NCI-H526 (cell line): Measurements from ENCODE around the gene TRAF3IP3.
A peak's percentile ranks its signal among the peaks of the same experiment; 100 is the strongest.

ENCODE experiments used
- DNase-seq, 2 experiments: peaks; one replicate each; lab custom pipeline; 2025; lab: John Stamatoyannopoulos, UW

TRAF3IP3 gene

GRCh38 chr1:209800984-209801834 is 45.4 kb downstream of the TRAF3IP3 start:
- DNase-seq = no peak

GRCh38 chr1:209802117-209802779 is 46.4 kb downstream of the TRAF3IP3 start:
- DNase-seq = peak; percentile 2 to 12

DNA sequence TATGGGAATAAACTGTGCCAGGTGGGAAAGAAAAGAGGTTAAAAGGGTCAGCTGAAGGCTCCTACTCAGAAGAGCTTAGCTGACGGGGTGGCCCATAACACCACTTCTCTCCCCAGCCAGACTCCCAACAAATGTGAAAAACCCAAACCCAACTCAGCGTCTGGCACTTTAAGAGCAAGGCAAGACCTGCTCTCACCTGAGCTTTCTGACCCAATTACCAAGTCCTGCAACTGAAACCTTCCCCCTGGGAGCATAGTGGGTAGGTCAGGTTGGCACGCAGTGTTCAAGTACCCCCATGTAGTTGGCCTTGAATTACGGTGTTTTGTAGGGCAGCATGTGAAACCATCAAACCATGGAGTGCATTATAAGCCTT is 46.9 kb downstream of the TRAF3IP3 start:
- no peak for DNase-seq

DNA sequence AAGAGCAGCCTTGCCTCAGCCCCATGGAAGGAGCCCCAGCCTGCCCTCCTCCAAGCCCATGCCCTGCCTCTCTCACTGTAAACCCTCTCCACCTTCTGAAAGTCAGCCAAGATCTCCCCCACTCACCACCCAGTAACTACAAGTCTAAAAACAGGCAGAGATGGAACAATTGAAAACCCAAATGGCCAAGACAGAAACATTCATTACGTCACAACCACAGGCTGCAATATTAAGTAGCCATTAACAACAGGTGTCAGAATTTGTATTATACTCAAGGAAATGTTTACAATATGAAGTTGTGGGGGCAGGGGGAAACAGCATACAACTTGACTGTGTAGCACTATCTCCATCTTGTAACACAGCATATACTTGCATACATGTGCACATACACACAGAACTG is 47.7 kb downstream of the TRAF3IP3 start:
- DNase-seq = no peak

DNA sequence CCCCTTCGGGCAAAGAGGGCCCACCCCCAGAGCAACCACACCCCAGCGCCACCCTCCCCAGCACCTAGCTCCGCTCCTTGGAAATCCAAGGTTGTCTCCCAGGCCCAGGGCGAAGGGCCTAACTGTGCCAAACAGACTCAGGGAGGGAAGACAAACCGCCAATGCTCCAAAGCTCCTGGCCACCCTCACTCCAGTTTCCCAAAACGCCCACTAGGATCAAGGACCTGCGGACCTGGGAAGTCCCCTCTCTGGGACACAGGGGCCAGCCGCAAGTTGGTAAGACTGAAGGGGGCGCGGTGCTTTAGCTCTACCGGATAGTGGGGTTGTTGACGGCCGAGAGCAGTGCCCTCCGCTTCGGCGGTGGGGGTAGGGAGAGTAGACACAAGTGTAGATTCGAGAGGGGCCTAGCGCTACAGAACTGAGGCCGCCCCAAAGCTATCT is 49.5 kb downstream of the TRAF3IP3 start:
- DNase-seq = peak in 1 of 2 experiments; percentile 33

DNA sequence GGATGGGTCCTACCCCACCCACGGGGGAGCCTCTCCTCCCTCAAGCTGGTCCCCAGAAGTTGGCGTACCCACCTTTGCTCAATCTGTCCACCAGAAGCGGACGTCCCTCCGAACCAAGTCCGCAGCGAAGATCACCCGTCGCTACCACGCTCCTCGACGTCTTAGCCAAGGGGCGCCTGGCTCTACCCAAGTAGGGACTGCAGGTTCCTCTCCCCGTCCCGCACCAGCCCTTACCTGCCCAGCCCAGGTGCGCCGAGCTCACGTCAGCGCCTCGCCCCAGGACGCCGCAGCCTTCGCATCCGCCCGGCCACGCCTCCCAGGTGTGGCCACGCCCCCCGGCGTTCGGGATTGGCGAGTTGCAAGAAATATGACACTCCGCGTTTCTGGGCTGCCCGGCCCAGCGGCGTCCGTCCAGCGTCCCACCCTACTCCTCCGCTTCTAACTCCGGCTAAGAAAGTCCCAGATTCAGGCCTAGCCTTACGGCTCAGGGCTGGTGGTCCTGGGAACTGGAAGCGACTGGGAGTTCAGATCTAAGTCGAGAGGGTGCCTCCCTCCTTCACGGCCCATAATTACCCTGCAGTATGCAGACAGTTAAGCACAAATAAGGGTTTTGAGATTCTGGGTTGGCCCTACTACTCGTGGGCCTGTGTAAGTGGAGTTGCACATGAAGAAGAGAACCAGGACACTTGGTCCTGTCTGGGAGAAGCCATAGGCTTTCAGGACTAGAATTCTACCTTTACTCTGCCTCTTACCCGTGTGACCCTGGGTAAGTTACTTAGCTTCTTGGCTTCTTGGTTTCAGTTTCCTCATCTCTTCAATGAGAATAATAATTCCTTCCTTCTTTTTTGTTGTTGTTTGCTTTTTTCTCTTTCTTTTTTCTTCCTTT is 50.3 kb downstream of the TRAF3IP3 start, which contains the start of gene IRF6:
Gene IRF6 (minus strand): TSS at position 268 of the 886 bp plus-strand sequence. CDS start 4,729 bp downstream, outside the sequence.
- peak; percentile 74 to 94 for DNase-seq

DNA sequence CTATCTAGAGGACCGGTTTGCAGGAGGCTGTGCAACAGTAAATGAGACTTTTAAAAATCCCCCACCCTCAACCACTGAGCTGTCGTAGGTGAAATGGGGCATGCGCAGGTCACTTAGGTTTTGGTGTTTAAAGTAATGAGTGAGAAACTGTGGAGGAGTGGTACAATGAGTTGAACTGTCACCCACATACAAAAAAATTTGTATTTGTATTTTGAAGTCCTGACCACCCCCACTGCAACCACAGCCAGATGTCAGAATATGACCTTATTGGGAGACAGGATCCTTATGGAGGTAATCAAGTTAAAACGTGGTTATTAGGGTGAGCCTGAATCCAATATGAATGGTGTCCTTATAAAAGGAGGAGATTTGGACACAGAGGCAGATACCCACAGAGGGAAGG is 51.7 kb downstream of the TRAF3IP3 start:
- DNase-seq = no peak

DNA sequence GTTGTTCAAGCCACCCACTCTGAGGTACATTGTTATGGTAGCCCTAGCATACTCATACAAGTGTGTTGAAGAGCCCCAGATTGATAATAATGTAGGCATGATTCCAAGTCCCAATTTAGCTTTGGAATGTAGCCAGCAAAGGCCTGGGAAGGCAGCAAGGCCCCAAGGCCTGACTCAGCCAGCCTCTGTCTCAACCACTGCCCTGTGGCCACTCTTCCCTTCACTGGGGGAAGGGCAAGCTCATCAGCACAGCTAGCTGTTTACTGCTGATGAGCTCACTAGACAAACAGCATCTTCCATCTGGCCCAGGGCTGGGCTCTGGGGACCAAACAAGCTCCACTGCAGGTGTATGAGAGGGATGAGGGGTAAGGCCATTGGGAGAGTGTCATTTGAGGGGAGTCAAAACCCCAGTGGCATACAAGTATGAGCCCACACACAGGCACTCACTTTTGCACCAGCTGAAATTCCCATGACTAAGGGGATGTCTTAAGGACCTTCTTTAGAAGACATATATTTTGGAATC is 52.3 kb downstream of the TRAF3IP3 start:
- DNase-seq = no peak

DNA sequence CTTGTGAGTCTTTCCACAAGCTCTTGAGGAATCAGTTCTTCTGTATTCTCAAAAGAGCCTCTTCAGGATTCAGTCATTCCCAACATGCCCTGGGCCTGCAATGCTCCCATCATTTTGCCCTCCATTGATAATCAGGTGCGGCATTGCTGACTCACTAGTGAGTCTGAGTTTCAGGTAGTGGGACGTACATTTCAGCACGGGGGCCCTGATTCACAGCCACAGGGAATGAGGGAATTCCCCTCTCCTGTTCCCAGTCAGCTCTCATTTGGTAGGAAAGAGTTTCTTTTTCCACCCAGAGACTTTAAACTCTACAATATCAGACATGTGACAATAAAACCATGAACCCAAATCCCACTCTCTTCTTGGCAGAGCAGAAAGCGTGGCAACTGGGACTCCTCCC is 53.8 kb downstream of the TRAF3IP3 start:
- DNase-seq = no peak

DNA sequence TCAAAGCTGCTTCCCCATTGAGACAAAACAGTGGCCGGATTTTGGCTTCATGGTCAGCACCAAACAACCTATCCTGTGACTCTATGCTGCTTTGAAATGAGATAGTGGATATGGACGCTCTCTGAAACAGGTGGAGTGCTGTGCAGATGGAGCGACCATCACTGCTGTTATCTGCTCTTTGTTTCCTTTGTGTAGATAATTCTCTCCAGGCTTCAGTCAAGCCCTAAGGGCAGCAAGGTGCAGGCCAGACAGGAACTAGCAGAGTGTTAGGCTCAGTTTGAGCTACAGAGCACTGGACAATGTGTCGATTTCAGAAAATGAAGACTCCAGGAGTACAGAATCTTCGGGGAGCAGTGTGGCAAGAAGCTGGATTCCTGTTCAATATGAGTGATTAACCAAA is 54.9 kb downstream of the TRAF3IP3 start:
- DNase-seq = no peak

DNA sequence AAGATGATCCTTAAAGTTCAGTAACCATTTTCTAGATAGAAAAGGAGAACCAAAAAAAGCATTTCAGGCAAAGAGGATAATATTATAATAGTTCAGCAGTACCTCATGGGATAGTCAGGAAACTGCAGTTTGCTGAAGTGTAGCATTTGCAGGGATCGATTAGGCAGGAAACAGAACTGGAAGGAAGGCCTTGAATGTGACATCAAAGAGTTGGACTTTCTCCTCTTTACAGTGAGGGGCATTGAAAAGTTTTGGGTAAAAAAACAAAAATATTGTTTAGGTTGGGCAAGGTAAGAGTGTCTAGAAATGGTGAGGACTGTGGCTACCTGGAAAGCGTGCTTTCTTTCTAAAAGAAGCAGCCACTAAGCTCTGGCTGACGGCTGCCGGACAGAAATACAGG is 58.0 kb downstream of the TRAF3IP3 start:
- DNase-seq = no peak

- DNase-seq = no peak
Observed at GRCh38 chr1:209815490-209815889, 59.6 kb downstream of the TRAF3IP3 start.

DNA sequence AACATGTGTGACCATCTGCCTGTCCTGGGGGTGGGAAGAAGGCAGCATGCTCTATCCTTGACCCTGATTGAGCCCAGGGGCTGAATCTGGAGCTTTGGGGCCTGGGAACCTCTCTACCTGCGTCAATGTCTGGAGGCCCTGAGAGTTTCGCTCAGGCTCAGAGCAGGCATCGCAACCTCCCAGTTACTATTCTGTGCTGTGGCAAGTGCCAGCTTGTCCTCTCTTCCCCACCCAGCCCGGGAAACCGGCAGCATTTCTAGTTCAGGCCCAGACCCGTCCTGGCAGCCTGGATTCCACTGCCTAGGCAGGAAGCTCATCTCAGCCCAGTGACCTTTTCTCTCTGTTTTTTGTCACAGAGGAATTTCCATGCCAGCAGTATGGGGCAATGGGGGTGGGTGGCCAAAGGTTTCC is 60.1 kb downstream of the TRAF3IP3 start:
- DNase-seq = peak; percentile 13 to 26

GRCh38 chr1:209816923-209817322 is 61.1 kb downstream of the TRAF3IP3 start:
- no peak for DNase-seq

- no peak for DNase-seq
Observed at GRCh38 chr1:209817691-209818090, 61.8 kb downstream of the TRAF3IP3 start.

GRCh38 chr1:209819058-209819457 is 63.2 kb downstream of the TRAF3IP3 start:
- DNase-seq = no peak

DNA sequence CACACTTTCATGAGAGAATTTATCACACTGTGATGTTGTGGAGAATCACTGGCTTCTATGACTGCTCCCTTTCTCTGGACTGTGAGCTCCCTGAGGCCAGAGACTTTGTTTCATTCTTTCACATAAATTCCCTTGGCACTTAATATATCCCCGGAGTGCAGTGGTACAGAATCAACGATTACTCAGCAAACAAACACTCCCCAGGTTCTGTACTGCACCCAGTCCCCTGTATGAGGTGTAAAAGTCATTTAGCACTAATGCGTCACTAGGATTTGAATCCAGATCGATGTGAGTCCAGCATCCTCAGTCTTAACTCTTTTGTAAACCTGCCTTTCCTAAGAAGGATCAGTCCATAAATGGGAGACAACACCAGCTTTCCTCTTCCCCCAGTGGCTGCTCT is 65.1 kb downstream of the TRAF3IP3 start:
- no peak for DNase-seq

GRCh38 chr1:209822706-209823105 is 66.9 kb downstream of the TRAF3IP3 start:
- DNase-seq = no peak

DNA sequence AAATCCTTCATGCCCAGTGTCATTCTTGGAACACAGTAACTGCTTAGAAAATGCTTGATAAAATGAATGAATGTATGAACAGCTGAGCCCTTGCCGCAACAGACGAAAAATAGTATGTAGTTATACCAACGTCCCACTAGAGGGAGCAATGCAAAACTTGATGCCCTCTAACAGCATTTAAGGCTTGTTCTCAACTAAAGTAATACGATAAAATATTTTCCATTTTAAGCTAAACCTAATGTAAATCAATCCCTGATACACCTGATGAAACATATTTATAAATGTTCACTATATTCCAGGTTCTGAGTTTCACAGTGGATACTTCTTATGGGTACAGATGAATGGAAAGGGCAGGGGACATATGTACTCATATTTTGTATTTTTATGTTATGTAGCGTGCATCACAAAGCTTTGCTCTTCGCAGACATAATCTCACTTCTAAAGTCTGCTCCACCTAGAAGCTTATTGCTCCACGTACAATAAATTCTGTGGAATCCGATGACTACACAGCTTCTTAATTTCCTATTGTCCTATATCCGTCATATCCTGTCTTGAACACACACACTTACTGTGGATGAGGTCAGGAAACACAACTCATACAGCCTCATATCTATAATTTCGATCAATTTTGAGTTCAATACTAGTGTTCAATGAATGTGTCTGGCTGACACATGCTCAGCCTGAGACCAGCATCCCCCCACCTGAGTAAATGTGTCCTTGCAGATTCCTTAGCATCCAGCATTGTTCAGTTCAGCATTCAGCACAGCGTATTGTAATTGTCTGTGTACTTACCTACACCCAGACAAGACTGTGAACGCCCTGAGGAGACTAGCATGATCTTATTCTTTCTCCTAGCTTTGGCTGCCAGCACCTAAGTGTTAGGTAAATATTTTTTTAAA is 67.5 kb downstream of the TRAF3IP3 start:
- DNase-seq = peak; percentile 8 to 52

DNA sequence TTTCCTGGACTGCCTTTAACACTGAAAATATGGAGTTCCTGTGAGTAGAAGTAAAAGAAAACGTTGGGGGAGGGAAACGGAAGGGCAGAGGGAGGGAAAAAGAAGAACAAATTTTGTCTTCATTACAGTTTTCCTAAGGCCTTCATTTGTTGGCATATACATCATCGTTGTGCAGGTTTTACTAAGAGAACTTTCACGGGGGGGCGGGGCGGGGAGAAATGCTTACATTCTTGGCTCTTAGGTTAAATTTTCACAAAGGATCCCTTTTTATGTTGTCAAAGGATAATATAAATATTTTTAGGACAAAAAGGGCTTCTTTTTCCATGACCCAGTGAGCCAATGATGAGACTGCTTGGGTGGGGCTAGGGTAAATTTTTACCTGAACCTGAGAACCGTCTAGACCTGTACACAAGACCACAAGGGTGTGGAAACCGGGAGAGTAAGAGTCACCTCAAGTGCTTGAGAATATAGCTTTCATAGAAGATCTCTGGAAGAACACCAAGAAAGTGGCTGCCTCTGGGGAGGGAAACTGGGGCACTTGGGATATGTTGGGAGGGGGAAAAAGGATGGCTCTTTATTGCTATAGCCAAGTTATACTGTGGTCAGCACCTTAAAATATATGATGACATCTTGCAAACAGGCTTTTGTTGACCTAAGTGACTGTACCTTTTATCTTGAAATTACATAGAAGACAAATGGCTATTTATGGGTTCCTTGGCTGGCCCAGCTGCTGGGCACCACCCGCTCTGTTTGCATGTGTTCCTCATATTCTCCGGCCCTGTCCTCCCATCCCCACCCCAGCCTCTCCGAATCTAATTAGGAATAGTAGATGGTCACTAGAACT is 70.0 kb downstream of the TRAF3IP3 start:
- DNase-seq = no peak
